Limb (tissue), 2 donors: Measurements from ENCODE around the gene ARPC5.
"Not testable (repeated sequence)": the region's sequence is repeated elsewhere in the genome, so short reads cannot be mapped to it uniquely, and the experiment has no call there.

ENCODE experiments used
- DNase-seq, 2 donors: peaks; one replicate each; pipeline ENCODE4 v3.0.0-alpha.2; 2016; ENCODE audit errors: extremely low spot score in 2 of 2

The ARPC5 gene

DNA sequence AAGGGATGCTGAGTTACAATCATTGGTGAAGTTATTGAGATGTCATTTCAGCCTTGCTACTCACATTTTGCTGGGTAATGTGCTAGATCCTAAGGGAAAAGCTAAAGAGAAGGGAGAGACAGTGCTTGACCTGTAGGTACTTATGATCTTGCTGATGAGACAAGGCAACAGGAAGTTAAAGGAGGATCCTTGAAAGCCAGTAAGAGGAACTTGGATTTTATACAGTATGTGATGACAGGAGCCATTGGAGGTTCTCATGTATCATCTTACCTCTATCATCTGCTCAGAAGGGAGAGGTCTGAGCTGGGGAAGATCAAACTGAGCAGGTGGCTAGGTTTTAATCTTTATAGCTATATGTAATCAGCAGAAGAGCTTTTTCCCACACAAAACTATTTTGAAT is 11.2 kb upstream of the ARPC5 start:
- no peak for DNase-seq

DNA sequence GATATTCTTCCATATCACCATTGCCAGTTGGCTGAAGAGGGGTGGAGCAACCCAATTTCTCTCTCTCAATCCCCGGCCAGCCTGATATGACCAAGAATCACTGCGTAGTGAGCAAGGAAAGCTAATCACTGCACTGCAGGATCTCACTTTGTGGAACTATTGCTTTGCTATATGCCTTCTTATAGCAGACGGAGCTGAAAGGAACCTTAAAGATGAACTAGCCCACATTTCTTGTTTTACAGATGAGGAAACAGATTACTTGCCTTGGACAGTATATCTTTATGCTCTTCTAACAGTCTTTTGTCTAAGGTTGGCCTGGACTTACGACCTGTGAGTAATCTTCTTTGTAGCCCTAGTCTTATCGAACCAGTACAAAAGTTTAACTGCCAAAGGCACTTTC is 9.9 kb upstream of the ARPC5 start:
- no peak for DNase-seq

GRCh38 chr1:183642166-183642565 is 6.6 kb upstream of the ARPC5 start:
- no peak for DNase-seq

GRCh38 chr1:183640193-183640592 is 4.6 kb upstream of the ARPC5 start:
- no peak for DNase-seq

DNA sequence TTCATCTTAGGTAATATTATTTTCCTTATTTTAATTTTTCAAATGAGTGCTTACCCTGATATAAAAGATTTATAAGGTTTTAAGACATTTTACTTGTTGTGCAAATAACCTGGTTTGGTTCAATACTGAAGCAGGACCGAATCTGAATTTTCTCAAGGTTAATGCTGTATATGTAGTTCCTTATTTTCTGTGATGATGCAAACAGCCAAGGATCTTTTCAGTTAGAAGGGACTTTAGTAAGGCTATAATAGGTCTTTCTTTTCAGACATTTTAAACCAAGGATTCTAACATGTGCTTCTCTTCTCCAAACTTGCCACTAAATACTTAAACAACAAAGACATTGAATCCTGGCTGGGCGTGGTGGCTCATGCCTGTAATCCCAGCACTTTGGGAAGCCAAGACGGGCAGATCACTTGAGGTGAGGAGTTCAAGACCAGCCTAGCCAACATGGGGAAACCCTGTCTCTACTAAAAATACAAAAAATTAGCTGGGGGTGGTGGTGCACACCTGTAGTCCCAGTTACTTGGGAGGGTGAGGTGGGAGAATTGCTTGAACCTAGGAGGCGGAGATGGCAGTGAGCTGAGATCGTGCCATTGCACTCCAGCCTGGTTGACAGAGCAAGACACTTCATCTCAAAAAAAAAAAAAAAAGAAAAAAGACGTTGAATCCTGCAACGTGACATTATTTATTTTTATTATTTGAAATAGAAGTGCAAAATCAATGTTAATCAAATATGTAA is 3.2 kb upstream of the ARPC5 start:
- no peak for DNase-seq

- no peak for DNase-seq
Observed at GRCh38 chr1:183636783-183637182, 1.2 kb upstream of the ARPC5 start.

DNA sequence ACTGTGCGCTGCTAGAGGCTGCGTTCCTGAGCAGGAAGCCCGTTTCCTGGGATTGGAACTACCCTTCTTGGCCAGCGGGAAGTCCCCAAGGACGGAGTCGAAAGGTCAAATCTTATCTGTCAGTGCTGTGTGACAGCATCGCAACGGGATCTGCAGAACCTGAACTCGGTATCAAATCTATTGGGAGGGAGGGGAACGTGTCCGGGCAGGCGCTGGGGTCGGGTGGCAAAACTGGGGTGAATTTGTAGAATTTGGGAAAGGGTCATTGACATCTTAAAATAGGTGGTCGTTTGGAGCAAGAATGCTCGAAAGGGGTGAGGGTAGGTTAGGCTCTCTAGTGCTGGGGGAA is 725 bp upstream of the ARPC5 start:
- no peak for DNase-seq

DNA sequence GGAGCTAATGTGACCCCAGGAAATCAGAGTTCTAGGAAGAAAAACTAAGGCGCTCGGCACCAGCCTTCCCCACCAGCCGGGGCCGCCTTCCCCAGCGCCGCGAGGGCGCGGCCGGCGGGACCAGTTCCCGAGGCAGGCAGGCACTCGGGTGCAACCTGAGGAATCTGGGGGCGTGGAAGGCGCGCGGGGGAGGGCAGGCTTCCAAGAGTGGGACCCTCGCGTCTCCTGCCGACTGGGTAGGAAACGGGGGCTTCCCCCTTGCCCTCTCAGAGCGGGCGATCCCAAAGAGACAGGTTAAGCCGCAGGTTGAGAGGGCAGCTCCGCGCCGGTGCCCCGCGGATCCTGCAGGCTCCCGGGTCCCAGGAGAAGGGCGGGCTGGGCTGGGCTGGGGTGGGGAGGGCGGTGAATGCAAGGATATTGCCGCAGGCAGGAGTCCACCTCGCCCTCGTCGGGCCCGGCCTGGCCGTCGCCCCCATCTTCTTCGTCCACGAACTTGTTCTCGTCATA is 431 bp downstream of the ARPC5 start:
- DNase-seq = no peak

- DNase-seq = no peak
Observed at GRCh38 chr1:183634429-183635065, 1.0 kb downstream of the ARPC5 start.

GRCh38 chr1:183633676-183634343 is 1.8 kb downstream of the ARPC5 start:
- DNase-seq = peak in 1 of 2 donors; percentile 62

- DNase-seq = no peak
Observed at GRCh38 chr1:183632964-183633363, 2.6 kb downstream of the ARPC5 start.

DNA sequence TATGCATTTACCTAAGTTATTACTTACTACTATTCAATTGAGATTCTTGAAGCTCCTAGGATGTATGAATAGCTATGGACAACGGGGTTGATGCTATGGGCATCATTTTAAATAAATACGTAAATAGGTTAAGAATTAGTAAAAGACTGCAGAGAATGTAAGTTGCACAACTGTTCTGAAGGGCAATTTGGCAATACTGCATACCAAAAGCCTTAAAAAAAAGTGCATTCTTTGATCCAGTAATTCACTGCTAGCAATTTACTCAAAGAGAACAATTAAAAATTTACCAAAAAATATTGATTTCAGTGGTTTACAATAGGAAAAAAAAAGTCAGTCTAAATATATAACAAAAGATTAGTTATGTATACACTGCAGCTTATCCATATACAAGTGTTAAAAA is 3.5 kb downstream of the ARPC5 start:
- no peak for DNase-seq

DNA sequence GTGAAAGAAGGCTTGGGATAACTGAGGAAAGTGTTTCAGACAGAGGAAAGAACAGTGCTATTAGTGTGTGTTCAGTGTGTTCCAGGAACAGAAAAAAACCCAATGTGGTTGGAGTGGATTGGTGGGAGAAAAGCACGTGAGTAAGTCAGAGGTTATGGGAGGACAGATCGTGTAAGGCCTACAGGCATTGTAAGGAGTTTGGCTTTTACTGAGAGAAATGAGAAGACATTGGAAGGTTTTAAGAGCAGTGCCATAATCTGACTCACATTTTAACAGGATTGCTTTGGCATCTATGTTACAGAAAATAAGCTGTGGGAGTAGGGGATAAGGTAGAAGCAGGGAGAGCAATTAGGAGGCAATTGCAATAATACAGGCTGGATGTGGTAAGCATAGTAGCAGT is 4.8 kb downstream of the ARPC5 start:
- no peak for DNase-seq

DNA sequence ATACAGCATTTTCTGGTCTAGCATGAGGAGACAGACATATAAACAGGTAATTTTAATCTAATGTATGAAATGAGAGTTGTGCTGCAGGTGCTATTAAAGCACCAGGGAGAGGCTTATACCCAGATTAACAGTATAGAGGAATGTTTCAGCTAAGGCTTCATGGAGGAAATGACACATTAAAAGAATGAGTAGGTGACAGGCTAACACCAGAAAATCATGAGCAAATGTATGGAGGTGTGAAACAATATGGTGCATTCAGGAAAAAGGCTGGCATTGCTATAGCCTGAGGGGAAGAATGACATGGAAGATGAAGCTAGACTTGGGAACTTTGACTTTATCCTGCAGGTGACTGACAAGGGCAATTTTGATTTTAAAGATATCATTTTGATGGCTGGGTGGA is 7.0 kb downstream of the ARPC5 start:
- no peak for DNase-seq

DNA sequence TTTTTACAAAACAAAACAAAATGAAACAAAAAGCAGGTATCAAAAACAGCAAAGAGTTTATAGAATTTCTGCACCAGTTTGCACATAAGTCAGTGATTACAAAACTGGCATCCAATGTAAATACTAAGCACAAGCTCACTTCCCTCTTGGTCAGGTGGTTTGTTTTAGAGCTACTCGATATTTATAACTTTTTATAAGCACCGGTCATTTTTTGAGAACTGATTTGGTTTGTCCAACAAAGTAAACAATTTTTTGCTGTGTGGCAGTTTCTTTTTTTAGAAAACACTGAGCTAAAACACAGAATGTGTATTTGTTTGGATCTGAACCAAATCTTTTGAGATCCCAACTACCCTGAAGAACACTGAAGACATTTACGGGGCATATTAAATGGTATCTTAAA is 9.3 kb downstream of the ARPC5 start:
- not testable (repeated sequence) for DNase-seq

GRCh38 chr1:183622884-183623785 is 12.4 kb downstream of the ARPC5 start:
- DNase-seq = peak; percentile 67 to 73

- no peak for DNase-seq
Observed at GRCh38 chr1:183622013-183622412, 13.6 kb downstream of the ARPC5 start.

DNA sequence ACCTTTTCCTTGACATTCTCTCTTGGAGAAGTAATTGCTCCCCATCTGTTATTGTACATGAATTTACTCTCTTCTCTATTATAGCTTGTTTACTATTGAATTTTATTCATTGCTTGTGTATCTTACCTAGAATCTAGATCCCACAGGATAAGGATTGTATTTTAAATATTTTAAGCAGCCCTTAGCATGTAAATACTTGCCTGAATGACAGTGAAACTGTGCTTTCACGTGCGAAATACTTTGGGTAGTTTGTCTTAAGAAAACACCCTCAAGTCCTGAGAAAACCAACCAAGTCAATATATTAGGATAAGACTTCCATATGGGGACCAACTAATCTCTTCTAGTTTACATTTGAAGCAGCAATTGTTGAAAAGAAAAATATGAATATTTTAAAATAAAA is 15.3 kb downstream of the ARPC5 start:
- no peak for DNase-seq

DNA sequence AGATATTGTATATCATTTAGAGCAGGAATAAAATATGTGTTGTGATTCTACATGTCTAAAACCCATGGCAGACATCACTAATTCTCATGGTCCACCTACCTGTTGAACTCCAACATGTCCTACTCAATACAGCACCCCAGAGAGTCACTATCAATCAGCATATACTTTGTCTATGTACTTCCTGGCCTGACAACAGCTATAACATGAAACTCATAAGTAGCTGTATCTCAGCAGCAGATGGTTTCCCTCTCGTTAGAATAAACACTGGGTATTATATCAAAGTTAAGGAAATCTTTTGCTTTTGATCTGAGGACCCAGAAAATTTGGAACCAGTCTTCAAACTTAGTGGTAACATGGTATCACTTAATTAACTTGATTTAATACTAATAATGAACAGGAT is 15.8 kb downstream of the ARPC5 start:
- no peak for DNase-seq

DNA sequence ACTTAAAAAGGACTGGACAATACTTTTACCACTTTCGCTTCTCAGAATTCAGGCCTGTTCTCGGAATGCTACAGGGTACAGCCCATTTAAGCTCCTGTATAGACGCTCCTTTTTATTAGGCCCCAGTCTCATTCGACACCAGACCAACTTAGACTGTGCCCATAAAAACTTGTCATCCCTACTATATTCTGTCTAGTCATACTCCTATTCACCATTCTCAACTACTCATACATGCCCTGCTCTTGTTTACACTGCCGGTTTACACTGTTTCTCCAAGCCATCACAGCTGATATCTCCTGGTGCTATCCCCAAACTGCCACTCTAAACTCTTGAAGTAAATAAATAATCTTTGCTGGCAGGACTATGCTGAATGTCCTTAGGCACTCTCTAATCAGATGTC is 17.4 kb downstream of the ARPC5 start:
- DNase-seq = not testable (repeated sequence)

DNA sequence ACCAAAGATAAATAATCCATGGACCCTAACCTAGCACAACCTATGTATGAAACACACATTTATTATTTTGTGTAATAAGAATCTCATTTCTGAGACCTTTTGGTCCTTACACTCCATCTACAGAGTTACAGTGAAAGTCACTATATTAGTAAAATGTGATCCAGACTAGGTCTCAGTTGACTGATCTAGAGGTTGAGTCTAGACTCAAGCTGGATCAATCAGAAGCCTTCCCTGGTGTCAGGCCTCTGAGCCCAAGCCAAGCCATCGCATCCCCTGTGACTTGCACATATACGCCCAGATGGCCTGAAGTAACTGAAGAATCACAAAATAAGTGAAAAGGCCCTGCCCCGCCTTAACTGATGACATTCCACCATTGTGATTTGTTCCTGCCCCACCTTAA is 22.6 kb downstream of the ARPC5 start:
- not testable (repeated sequence) for DNase-seq

DNA sequence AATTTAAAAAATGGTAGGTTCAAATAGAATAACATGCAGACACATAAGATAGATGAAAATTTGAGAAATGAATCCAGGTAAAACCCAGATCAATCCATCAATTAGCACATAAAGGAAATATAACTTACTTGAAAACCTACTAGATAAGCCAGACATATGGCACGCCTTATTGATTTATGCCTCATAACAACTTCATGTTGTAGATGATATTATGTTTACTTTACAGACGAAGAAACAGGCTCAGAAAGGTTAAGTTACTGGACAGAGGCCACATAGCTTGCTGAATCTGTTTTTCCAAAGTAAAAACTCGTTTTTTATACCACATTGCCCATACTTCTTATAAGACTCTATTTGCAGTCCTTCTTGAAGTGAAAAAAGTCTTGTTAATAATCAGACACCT is 23.2 kb downstream of the ARPC5 start:
- no peak for DNase-seq
